GM19193 (cell line): ENCODE measurements around the gene NOP53.
"Not testable (repeated sequence)": the region's sequence is repeated elsewhere in the genome, so short reads cannot be mapped to it uniquely, and the experiment has no call there.

ENCODE experiments used
- POLR2A ChIP-seq: IDR thresholded peaks from 4 replicates; pipeline ENCODE4 v1.6.1; 2011; ENCODE audit not compliant: insufficient read depth, insufficient read length; ENCODE audit errors: extremely low read depth

Gene NOP53

GRCh38 chr19:47786566-47786965 is 41.2 kb downstream of the NOP53 start:
- no peak for TF ChIP-seq POLR2A

- no peak for TF ChIP-seq POLR2A
Measured at GRCh38 chr19:47790398-47790814, 45.1 kb downstream of the NOP53 start.

- no peak for TF ChIP-seq POLR2A
Measured at GRCh38 chr19:47792616-47793015, 47.3 kb downstream of the NOP53 start.

- TF ChIP-seq POLR2A = no peak
Measured at GRCh38 chr19:47794526-47794925, 49.2 kb downstream of the NOP53 start.

- no peak for TF ChIP-seq POLR2A
Measured at GRCh38 chr19:47796785-47797184, 51.4 kb downstream of the NOP53 start.

- no peak for TF ChIP-seq POLR2A
Measured at GRCh38 chr19:47797996-47798903, 52.9 kb downstream of the NOP53 start.

GRCh38 chr19:47798904-47799266 is 53.5 kb downstream of the NOP53 start:
- TF ChIP-seq POLR2A = no peak

- no peak for TF ChIP-seq POLR2A
Measured at GRCh38 chr19:47801270-47801669, 55.9 kb downstream of the NOP53 start.

- TF ChIP-seq POLR2A = no peak
Measured at GRCh38 chr19:47802521-47803043, 57.2 kb downstream of the NOP53 start.

GRCh38 chr19:47804451-47804850 is 59.1 kb downstream of the NOP53 start, which contains the start of gene TPRX1:
TPRX1 (minus strand) TSS chr19:47804551; CDS start chr19:47804539, 12 bp downstream.
- not testable (repeated sequence) for TF ChIP-seq POLR2A

GRCh38 chr19:47805313-47805712 is 60.0 kb downstream of the NOP53 start:
- TF ChIP-seq POLR2A = no peak

- no peak for TF ChIP-seq POLR2A
Measured at GRCh38 chr19:47806435-47806834, 61.1 kb downstream of the NOP53 start.
